GOT3 (cell line): ENCODE data around the gene PDE1C.
"Not testable (repeated sequence)": the region's sequence is repeated elsewhere in the genome, so short reads cannot be mapped to it uniquely, and the experiment has no call there.

Experiments
- DNase-seq: peaks from one replicate; lab custom pipeline; 2025; ENCODE audit warnings: mixed read lengths; lab: John Stamatoyannopoulos, UW

PDE1C gene

GRCh38 chr7:32043688-32044087, 26.5 kb downstream of the PDE1C start:
- no peak for DNase-seq

GRCh38 chr7:32042900-32043299, 27.3 kb downstream of the PDE1C start:
- DNase-seq: no peak

- no peak for DNase-seq
These were observed 31.0 kb downstream of the PDE1C start for GRCh38 chr7:32039000-32039756.

- no peak for DNase-seq
These were observed 32.5 kb downstream of the PDE1C start for GRCh38 chr7:32037650-32038198.

- DNase-seq: no peak
These were observed 33.6 kb downstream of the PDE1C start for GRCh38 chr7:32036557-32036956.

- DNase-seq: no peak
These were observed 36.2 kb downstream of the PDE1C start for GRCh38 chr7:32034052-32034451.

GRCh38 chr7:32033006-32033405, 37.2 kb downstream of the PDE1C start:
- no peak for DNase-seq

GRCh38 chr7:32032211-32032610, 38.0 kb downstream of the PDE1C start:
- no peak for DNase-seq

- no peak for DNase-seq
These were observed 39.1 kb downstream of the PDE1C start for GRCh38 chr7:32030904-32031692.

- DNase-seq: no peak
These were observed 44.2 kb downstream of the PDE1C start for GRCh38 chr7:32026083-32026425.

GRCh38 chr7:32025381-32026082, 44.7 kb downstream of the PDE1C start:
- no peak for DNase-seq

GRCh38 chr7:32023376-32023775, 46.8 kb downstream of the PDE1C start:
- no peak for DNase-seq

GRCh38 chr7:32022966-32023365, 47.2 kb downstream of the PDE1C start:
- DNase-seq: no peak

- no peak for DNase-seq
These were observed 49.6 kb downstream of the PDE1C start for GRCh38 chr7:32020551-32021159.

- DNase-seq: no peak
These were observed 51.2 kb downstream of the PDE1C start for GRCh38 chr7:32018845-32019578.

- DNase-seq: no peak
These were observed 55.1 kb downstream of the PDE1C start for GRCh38 chr7:32015133-32015532.

GRCh38 chr7:32013471-32013870, 56.7 kb downstream of the PDE1C start:
- not testable (repeated sequence) for DNase-seq

- no peak for DNase-seq
These were observed 64.6 kb downstream of the PDE1C start for GRCh38 chr7:32005577-32005976.

- DNase-seq: no peak
These were observed 68.3 kb downstream of the PDE1C start for GRCh38 chr7:32001948-32002347.

- DNase-seq: no peak
These were observed 72.8 kb downstream of the PDE1C start for GRCh38 chr7:31997423-31997822.

GRCh38 chr7:31995134-31995533, 75.1 kb downstream of the PDE1C start:
- no peak for DNase-seq
